Neural cell (in vitro differentiated cells): ENCODE measurements around the gene OR8B4. TPM values are rescaled to one million over a fixed set of nuclear protein-coding genes. Genes with fewer than 3 reads are reported as not detected.
"Not testable (repeated sequence)": the region's sequence is repeated elsewhere in the genome, so short reads cannot be mapped to it uniquely, and the experiment has no call there.

Source experiments
- H2AFZ ChIP-seq: fragments of 200-600, 300-800 bp; sonication (generic), shearing (Covaris generic); 2 replicates; pipeline ENCODE4 v1.6.0; 2014; ENCODE audit warnings: low read depth, mild to moderate bottlenecking, antibody characterized with exemption, low read length, moderate library complexity
- H3F3A ChIP-seq: fragments of 200-600 bp; shearing (Covaris generic); 2 replicates; pipeline ENCODE4 v1.6.1; 2016; ENCODE audit warnings: mild to moderate bottlenecking, moderate library complexity, mixed read lengths, antibody characterized with exemption, low read length; ENCODE audit not compliant: insufficient read depth, poor library complexity, severe bottlenecking
- H3K27ac ChIP-seq: fragments of 200-600, 300-800 bp; sonication (generic), shearing (Covaris generic); 2 replicates; pipeline ENCODE4 v1.5.1; 2014; ENCODE audit warnings: mild to moderate bottlenecking, low read length, moderate library complexity
- H3K27me3 ChIP-seq: fragments of 300-800, 200-600 bp; sonication (generic), shearing (Covaris generic); 2 replicates; pipeline ENCODE4 v1.6.0; 2014; ENCODE audit warnings: mild to moderate bottlenecking, low read depth, low read length, moderate library complexity; ENCODE audit not compliant: insufficient read depth
- H3K36me3 ChIP-seq: fragments of 300-800, 200-600 bp; sonication (generic), shearing (Covaris generic); 2 replicates; pipeline ENCODE4 v1.5.1; 2014; ENCODE audit warnings: mild to moderate bottlenecking, antibody characterized with exemption, low read length, moderate library complexity; ENCODE audit not compliant: insufficient read depth
- H3K4me2 ChIP-seq: fragments of 300-800, 200-600 bp; sonication (generic), shearing (Covaris generic); 2 replicates; pipeline ENCODE4 v1.6.0; 2014; ENCODE audit warnings: mild to moderate bottlenecking, low read length
- H3K4me3 ChIP-seq: fragments of 300-800, 200-600 bp; sonication (generic), shearing (Covaris generic); 2 replicates; pipeline ENCODE4 v1.5.1; 2014; ENCODE audit warnings: mild to moderate bottlenecking, low read length, moderate library complexity
- H3K79me2 ChIP-seq: fragments of 200-600 bp; shearing (Covaris generic); replicated peaks from 2 replicates; pipeline ENCODE4 v1.6.0; 2014; ENCODE audit warnings: mild to moderate bottlenecking, low read length, moderate library complexity; ENCODE audit not compliant: insufficient read depth
- H3K9ac ChIP-seq: fragments of 300-800, 200-600 bp; sonication (generic), shearing (Covaris generic); 2 replicates; pipeline ENCODE4 v1.6.1; 2016; ENCODE audit warnings: mild to moderate bottlenecking, low read length, mixed read lengths
- H3K9me2 ChIP-seq: fragments of 200-600 bp; shearing (Covaris generic); 2 replicates; pipeline ENCODE4 v1.6.1; 2016; ENCODE audit warnings: mild to moderate bottlenecking, low read length, mixed read lengths; ENCODE audit not compliant: insufficient read depth
- H3K9me3 ChIP-seq: fragments of 200-600, 300-800 bp; sonication (generic), shearing (Covaris generic); 2 replicates; pipeline ENCODE4 v1.6.1; 2016; ENCODE audit warnings: mild to moderate bottlenecking, mixed run types, low read length, moderate library complexity, mixed read lengths
- H4K20me1 ChIP-seq: fragments of 200-600 bp; shearing (Covaris generic); 2 replicates; pipeline ENCODE4 v1.6.1; 2016; ENCODE audit warnings: mild to moderate bottlenecking, mixed run types; ENCODE audit not compliant: insufficient read depth
- CTCF ChIP-seq: fragments of 450-650 bp; IDR thresholded peaks from 2 replicates; pipeline ENCODE4 v1.5.1; 2014; ENCODE audit warnings: antibody characterized with exemption, mild to moderate bottlenecking, moderate library complexity; ENCODE audit not compliant: poor library complexity, severe bottlenecking
- EP300 ChIP-seq: fragments of 450-650 bp; conservative IDR thresholded peaks from 2 replicates; pipeline ENCODE4 v1.6.1; 2014; ENCODE audit warnings: antibody characterized with exemption, mild to moderate bottlenecking, moderate library complexity; ENCODE audit not compliant: poor library complexity, severe bottlenecking
- EZH2 ChIP-seq: fragments of 200-600, 300-800 bp; shearing (Covaris generic), sonication (generic); IDR thresholded peaks from 2 replicates; pipeline ENCODE4 v1.6.1; 2014; ENCODE audit warnings: antibody characterized with exemption, low read length, borderline replicate concordance, mild to moderate bottlenecking; ENCODE audit not compliant: insufficient read depth, poor library complexity, severe bottlenecking
- POLR2AphosphoS5 ChIP-seq: IDR thresholded peaks from 2 replicates; pipeline ENCODE4 v1.6.1; 2012
- SMC3 ChIP-seq: fragments of 450-650 bp; conservative IDR thresholded peaks from 2 replicates; pipeline ENCODE4 v1.6.1; 2014; ENCODE audit warnings: antibody characterized with exemption, mild to moderate bottlenecking, moderate library complexity; ENCODE audit not compliant: poor library complexity
- TAF1 ChIP-seq: IDR thresholded peaks from 2 replicates; pipeline ENCODE4 v1.6.1; 2012; ENCODE audit warnings: low read depth
- polyA plus RNA-seq: library from polyadenylated mRNA; depleted of rRNA; stranded (reverse); fragments of >200 nt; gene quantifications from 2 replicates; pipeline ENCODE4 v1.2.3, GENCODE V29; 2014
- TF ChIP-seq, protein P1 (sequence below): IDR thresholded peaks from 2 replicates; pipeline ENCODE4 v1.6.1; 2012; ENCODE audit warnings: borderline replicate concordance

The OR8B4 gene
- polyA plus RNA-seq, 1 donor from 2014 or later: not detected

DNA sequence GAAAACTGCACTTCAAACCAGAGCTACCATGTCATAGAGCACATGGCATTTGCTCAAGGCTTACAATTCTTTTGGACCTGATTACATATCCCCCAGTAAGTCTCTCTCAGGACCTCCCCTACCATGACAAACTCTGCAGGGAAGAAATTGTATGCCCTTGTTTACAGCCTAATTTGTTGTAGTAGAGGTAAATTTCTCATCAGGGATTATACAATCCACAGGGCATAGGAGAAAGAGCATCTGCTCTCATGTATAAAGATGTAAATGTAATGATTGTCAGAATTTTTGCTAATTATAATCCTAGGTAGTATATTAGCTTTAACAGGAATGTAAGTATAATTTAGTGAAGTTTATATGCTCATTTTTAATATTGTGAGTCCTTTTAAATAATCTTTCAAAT lies 25.7 kb downstream of the OR8B4 start, which contains the start of gene OR8B3:
TSS of gene OR8B3 (minus strand) at position 101 of the 400 bp plus-strand sequence. CDS start 1,673 bp downstream, outside the sequence.
- no peaks in the 10 kb centered on the region for H3F3A ChIP-seq
- no peaks in the 10 kb centered on the region for H3K9me2 ChIP-seq
- H3K9ac ChIP-seq: no peak within 1 kb of the TSS
- H3K4me3 ChIP-seq: no peak within 1 kb of the TSS
- no peak within 1 kb of the TSS for H3K4me2 ChIP-seq
- H3K79me2 ChIP-seq: no peaks in the 10 kb centered on the region
- H4K20me1 ChIP-seq: no peaks in the 10 kb centered on the region
- H3K27me3 ChIP-seq: no peaks in the 10 kb centered on the region
- H3K9me3 ChIP-seq: no peaks in the 10 kb centered on the region
- H2AFZ ChIP-seq: no peak within 1 kb of the TSS
- H3K27ac ChIP-seq: no peak within 1 kb of the TSS
- no peaks in the 10 kb centered on the region for H3K36me3 ChIP-seq
- no peak for TF ChIP-seq EZH2
- TF ChIP-seq, protein P1, sequence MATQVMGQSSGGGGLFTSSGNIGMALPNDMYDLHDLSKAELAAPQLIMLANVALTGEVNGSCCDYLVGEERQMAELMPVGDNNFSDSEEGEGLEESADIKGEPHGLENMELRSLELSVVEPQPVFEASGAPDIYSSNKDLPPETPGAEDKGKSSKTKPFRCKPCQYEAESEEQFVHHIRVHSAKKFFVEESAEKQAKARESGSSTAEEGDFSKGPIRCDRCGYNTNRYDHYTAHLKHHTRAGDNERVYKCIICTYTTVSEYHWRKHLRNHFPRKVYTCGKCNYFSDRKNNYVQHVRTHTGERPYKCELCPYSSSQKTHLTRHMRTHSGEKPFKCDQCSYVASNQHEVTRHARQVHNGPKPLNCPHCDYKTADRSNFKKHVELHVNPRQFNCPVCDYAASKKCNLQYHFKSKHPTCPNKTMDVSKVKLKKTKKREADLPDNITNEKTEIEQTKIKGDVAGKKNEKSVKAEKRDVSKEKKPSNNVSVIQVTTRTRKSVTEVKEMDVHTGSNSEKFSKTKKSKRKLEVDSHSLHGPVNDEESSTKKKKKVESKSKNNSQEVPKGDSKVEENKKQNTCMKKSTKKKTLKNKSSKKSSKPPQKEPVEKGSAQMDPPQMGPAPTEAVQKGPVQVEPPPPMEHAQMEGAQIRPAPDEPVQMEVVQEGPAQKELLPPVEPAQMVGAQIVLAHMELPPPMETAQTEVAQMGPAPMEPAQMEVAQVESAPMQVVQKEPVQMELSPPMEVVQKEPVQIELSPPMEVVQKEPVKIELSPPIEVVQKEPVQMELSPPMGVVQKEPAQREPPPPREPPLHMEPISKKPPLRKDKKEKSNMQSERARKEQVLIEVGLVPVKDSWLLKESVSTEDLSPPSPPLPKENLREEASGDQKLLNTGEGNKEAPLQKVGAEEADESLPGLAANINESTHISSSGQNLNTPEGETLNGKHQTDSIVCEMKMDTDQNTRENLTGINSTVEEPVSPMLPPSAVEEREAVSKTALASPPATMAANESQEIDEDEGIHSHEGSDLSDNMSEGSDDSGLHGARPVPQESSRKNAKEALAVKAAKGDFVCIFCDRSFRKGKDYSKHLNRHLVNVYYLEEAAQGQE: no peak
- no peak for TF ChIP-seq TAF1

GRCh38 chr11:124396847-124397246 lies 27.8 kb downstream of the OR8B4 start:
- H3F3A ChIP-seq, H4K20me1 ChIP-seq, H3K36me3 ChIP-seq, H3K27me3 ChIP-seq, H3K9me3 ChIP-seq, H3K9me2 ChIP-seq, H3K9ac ChIP-seq, H3K79me2 ChIP-seq, H2AFZ ChIP-seq, H3K4me3 ChIP-seq, H3K27ac ChIP-seq, H3K4me2 ChIP-seq: not testable (repeated sequence)

DNA sequence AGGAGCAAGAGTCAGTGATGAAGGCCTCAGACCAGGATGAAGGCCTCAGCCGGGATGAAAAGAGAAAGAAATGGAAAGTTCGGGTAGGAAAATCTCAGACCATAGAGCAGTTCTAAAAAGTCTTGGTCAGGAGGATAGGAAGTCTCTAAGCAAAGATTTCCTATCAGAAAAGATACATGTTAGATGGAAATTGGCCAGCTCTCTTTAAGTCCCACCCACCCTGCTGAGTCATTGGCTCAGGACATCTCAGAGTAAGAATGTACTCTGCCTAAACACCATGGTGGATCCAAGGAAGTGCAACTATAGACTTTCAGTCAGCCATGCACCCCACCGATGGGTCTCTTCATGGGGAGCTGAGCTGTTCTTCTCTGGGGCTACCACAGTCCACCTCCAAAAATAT lies 30.3 kb downstream of the OR8B4 start:
- Histone ChIP-seq H3K36me3 (no peaks in the 10 kb centered on the region), H3K4me2 (no peak overlapping the region), H4K20me1 (no peaks in the 10 kb centered on the region), H3F3A (no peaks in the 10 kb centered on the region), H3K79me2 (no peaks in the 10 kb centered on the region), H3K27me3 (no peaks in the 10 kb centered on the region), H3K9ac (no peak overlapping the region), H3K9me3 (no peaks in the 10 kb centered on the region), H3K4me3 (no peak overlapping the region), H3K9me2 (no peaks in the 10 kb centered on the region), H3K27ac (no peak overlapping the region), H2AFZ (no peak overlapping the region)
- TF ChIP-seq, protein P1: no peak
- TF ChIP-seq EZH2 (no peak), CTCF (no peak), POLR2AphosphoS5 (no peak), SMC3 (no peak), EP300 (no peak)
